ENCODE measurements around the gene LRRC26. TPM values are rescaled to one million over a fixed set of nuclear protein-coding genes. Genes with fewer than 3 reads are reported as not detected.

LRRC26 gene
- polyA plus RNA-seq, 1 experiment: not detected

- TF ChIP-seq, protein P1, sequence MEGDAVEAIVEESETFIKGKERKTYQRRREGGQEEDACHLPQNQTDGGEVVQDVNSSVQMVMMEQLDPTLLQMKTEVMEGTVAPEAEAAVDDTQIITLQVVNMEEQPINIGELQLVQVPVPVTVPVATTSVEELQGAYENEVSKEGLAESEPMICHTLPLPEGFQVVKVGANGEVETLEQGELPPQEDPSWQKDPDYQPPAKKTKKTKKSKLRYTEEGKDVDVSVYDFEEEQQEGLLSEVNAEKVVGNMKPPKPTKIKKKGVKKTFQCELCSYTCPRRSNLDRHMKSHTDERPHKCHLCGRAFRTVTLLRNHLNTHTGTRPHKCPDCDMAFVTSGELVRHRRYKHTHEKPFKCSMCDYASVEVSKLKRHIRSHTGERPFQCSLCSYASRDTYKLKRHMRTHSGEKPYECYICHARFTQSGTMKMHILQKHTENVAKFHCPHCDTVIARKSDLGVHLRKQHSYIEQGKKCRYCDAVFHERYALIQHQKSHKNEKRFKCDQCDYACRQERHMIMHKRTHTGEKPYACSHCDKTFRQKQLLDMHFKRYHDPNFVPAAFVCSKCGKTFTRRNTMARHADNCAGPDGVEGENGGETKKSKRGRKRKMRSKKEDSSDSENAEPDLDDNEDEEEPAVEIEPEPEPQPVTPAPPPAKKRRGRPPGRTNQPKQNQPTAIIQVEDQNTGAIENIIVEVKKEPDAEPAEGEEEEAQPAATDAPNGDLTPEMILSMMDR (IDR thresholded peaks at IDR 0.05; ENCODE audit: insufficient read depth, low read depth, low read length): peak; percentile 14; the same call in 1 of the 2 replicates
- no peak for DNase-seq (ENCODE audit: low read depth)
- peaks cover 25% of the 10 kb centered on the region for H3K36me3 ChIP-seq (ENCODE audit: control insufficient read depth, insufficient read depth, low read length)
- H3K27me3 ChIP-seq (ENCODE audit: control insufficient read depth, insufficient read depth, low read length): no peaks in the 10 kb centered on the region
- H3K4me3 ChIP-seq (ENCODE audit: low read depth, low read length): no peak overlapping the region
- CTCF ChIA-PET: interaction anchor here (1.4 kb wide), 1 partner anchor 46 kb away, joined by 3 read pairs; no protein-coding TSS in a partner anchor
- POLR2A ChIA-PET: no interaction called here
Observed at GRCh38 chr9:137190315-137190856, 20.5 kb upstream of the LRRC26 start.

DNA sequence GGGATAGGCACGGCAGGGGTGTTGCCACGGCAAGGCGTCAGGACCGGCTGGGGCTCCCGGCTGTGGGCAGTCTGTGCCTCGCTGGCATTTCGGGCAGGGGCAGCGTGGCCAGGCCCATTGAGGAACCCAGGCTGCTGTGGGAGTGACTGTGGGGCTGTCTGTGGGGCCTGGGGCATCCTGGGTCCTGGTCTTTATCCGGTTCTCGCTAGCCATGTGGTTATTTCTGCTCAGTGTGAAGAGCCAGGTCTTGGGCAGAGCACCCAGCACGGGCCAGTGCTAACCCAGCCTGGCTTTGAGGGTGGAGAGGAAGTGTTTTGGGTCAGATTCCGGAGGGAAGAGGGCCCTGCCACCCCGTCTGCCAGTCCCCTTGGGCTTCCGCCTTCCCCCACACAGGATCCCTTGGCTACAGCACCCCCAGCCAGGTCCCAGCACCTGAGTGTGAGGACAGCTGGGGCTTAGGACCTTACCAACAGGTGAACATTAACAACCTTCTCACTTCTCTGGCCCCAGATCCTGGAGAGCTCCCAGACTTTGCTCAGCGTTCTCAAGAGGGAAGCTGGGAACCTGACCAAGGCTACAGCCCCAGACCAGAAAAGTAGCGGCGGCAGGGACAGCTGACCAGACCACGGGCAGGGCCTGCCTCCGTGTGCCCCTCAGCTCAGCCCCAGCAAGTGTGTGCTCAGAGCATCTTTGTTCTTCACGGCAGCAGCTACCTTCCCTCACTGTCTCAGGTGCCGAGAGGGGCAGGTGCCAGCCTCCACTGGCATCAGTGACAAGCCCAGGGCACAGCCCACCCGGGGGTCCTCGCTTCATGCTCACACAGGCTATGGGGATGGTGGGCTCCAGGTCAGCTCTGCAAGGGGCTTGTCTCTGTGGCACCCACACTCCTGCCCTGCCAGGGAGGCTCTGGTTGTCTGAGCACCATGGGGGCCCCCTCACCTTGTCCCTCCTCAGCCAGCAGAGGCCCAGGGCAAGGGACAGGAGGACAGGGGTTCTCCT is 19.7 kb upstream of the LRRC26 start:
- ChIA-PET POLR2A (interaction anchor here (0.6 to 0.9 kb wide), 3 partner anchors 10 to 252 kb away, joined by 3 to 6 read pairs (median 3); no protein-coding TSS in a partner anchor), CTCF (interaction anchor here (0.6 to 1.5 kb wide), 6 partner anchors 10 to 47 kb away, joined by 3 to 8 read pairs (median 3); partner anchors contain the start of gene RNF224)
- no peak for DNase-seq (ENCODE audit: low read depth)
- H3K27me3 ChIP-seq (ENCODE audit: control insufficient read depth, insufficient read depth, low read length): no peaks in the 10 kb centered on the region
- TF ChIP-seq, protein P1 (IDR thresholded peaks at IDR 0.05; ENCODE audit: insufficient read depth, low read depth, low read length): no peak
- peaks cover 29% of the 10 kb centered on the region for H3K36me3 ChIP-seq (ENCODE audit: control insufficient read depth, insufficient read depth, low read length)
- H3K4me3 ChIP-seq (ENCODE audit: low read depth, low read length): peak overlapping the region; percentile 98

GRCh38 chr9:137188490-137189296 is 18.8 kb upstream of the LRRC26 start, which contains the start of the genes ANAPC2 and SSNA1:
Gene ANAPC2, minus strand, starts transcription at chr9:137188560. Its CDS starts 28 bp downstream, at chr9:137188532.
Gene SSNA1, plus strand, starts transcription at chr9:137188676. Its CDS starts 51 bp downstream, at chr9:137188727.
- H3K36me3 ChIP-seq (ENCODE audit: control insufficient read depth, insufficient read depth, low read length): peaks cover 33% of the 10 kb centered on the region
- DNase-seq (ENCODE audit: low read depth): peak; percentile 50
- CTCF ChIA-PET: interaction anchor here (0.6 to 1.5 kb wide), 8 partner anchors 10 to 407 kb away, joined by 3 to 8 read pairs (median 3); partner anchors contain the start of gene RNF224

GRCh38 chr9:137188086-137188489 is 18.2 kb upstream of the LRRC26 start:
- POLR2A ChIA-PET: no interaction called here
- peaks cover 37% of the 10 kb centered on the region for H3K36me3 ChIP-seq (ENCODE audit: control insufficient read depth, insufficient read depth, low read length)
- peak overlapping the region; percentile 98 for H3K4me3 ChIP-seq (ENCODE audit: low read depth, low read length)
- DNase-seq (ENCODE audit: low read depth): no peak
- CTCF ChIA-PET: interaction anchor here (0.6 to 1.4 kb wide), 4 partner anchors 11 to 406 kb away, joined by 3 to 5 read pairs (median 3); partner anchors contain the start of gene TMEM210
- H3K27me3 ChIP-seq (ENCODE audit: control insufficient read depth, insufficient read depth, low read length): no peaks in the 10 kb centered on the region
- TF ChIP-seq, protein P1 (IDR thresholded peaks at IDR 0.05; ENCODE audit: insufficient read depth, low read depth, low read length): no peak

More at GRCh38 chr9:137188490-137189296, 18.8 kb upstream of the LRRC26 start, which contains the start of the genes ANAPC2 and SSNA1:
- POLR2A ChIA-PET: interaction anchor here (0.6 to 0.9 kb wide), 4 partner anchors 11 to 389 kb away, joined by 3 to 11 read pairs (median 4); no protein-coding TSS in a partner anchor
- Histone ChIP-seq H3K4me3 (ENCODE audit: low read depth, low read length) (peak within 1 kb of the TSS; percentile 98), H3K27me3 (ENCODE audit: control insufficient read depth, insufficient read depth, low read length) (no peaks in the 10 kb centered on the region)
- TF ChIP-seq, protein P1 (IDR thresholded peaks at IDR 0.05; ENCODE audit: insufficient read depth, low read depth, low read length): peak; percentile 60
